ENCODE measurements around the gene MFSD11.

DNA sequence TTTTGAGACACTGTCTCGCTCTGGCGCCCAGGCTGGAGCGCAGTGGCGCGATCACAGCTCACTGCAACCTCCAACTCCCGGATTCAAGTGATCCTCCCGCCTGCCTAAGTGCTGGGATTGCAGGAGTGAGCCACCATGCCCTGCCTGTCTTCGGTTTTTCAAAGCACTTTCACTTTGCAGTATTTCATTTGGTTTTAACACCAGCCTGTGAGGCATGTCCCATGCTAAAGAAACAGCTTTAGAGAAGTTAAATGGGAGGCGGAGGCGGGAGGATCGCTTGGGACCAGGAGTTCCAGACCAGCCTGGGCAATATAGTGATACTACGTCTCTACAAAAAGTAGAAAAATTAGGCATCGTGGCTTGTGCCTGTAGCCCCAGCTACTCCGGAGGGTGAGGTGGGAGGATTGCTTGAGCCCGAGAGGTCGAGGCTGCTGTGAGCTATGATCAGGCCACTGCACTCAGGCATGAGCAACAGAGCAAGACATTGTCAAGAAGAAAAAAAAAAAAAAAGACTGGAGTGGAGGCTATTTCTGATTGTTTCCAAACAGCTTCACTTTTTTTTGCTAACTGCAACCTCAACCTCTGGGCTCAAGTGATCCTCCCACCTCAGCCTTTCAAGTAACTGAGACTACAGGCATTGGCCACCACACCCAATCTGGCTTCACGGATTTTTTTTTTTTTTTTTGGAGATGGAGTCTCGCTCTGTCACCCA is 10.0 kb upstream of the MFSD11 start:
- TF ChIP-seq POLR2A (IDR thresholded peaks at IDR 0.05) = no peak
- TF ChIP-seq, protein P1, sequence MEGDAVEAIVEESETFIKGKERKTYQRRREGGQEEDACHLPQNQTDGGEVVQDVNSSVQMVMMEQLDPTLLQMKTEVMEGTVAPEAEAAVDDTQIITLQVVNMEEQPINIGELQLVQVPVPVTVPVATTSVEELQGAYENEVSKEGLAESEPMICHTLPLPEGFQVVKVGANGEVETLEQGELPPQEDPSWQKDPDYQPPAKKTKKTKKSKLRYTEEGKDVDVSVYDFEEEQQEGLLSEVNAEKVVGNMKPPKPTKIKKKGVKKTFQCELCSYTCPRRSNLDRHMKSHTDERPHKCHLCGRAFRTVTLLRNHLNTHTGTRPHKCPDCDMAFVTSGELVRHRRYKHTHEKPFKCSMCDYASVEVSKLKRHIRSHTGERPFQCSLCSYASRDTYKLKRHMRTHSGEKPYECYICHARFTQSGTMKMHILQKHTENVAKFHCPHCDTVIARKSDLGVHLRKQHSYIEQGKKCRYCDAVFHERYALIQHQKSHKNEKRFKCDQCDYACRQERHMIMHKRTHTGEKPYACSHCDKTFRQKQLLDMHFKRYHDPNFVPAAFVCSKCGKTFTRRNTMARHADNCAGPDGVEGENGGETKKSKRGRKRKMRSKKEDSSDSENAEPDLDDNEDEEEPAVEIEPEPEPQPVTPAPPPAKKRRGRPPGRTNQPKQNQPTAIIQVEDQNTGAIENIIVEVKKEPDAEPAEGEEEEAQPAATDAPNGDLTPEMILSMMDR (IDR thresholded peaks at IDR 0.05) = no peak
- TF ChIP-seq EP300 (IDR thresholded peaks at IDR 0.05) = no peak
